Dedifferentiated amniotic fluid mesenchymal stem cell (primary cell): ENCODE measurements around the gene TSPO.

Experiments used
- DNase-seq: peaks from one replicate; pipeline ENCODE4 v3.0.0-alpha.2; 2016; ENCODE audit errors: extremely low spot score

TSPO gene

DNA sequence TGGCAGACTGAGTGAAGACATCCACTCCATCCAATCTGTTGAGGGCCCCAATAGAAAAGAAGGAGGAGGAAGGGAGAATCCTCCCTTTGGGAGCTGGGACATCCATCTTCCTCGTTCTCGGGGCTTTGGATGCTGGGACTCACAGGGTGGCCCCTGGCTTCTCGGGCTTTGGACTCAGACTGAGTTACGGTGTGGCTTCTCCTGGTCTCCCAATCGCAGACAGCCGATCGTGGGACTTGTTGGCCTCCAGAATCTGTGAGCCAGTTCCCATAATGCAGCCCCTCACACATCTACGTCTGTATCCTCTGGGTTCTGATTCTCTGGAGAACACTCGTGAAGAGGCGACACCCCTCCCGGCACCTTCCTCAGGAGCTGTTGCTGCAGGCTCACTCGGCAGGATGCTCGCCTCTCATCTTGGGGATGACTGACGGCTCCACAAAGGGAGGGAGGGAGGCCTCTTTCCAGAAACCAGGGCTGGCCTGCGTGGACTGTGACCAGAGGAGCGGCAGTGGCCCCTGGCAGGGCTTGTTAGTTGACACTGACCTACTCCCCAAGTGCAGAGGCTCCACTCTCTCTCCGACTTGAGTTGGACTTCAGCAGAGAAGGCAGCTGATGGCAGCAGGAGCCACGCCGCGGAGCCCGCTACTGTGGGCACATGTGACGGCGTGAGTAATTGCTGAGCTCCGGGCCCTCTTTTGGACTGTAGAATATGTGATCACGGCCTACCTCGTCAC, 50.3 kb downstream of the TSPO start:
- DNase-seq: no peak

DNA sequence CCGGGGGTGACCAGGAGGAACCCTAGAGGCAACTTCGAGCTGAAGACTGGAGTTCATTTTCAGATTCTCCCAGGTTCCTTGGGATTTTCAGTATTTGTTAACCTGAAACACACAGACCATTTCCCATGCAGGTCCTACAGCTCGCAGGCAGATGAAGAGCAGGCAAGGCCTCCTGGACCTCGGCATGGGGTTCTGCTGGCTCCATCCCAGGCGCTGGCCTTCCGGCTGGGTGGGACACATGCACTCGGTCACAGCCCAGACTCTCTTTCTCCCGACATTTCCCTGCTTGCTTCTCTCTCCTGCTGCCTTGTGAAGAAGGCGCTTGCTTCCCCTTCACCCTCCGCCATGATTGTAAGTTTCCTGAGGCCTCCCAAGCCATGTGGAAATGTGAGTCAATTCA, 51.0 kb downstream of the TSPO start:
- no peak for DNase-seq

DNA sequence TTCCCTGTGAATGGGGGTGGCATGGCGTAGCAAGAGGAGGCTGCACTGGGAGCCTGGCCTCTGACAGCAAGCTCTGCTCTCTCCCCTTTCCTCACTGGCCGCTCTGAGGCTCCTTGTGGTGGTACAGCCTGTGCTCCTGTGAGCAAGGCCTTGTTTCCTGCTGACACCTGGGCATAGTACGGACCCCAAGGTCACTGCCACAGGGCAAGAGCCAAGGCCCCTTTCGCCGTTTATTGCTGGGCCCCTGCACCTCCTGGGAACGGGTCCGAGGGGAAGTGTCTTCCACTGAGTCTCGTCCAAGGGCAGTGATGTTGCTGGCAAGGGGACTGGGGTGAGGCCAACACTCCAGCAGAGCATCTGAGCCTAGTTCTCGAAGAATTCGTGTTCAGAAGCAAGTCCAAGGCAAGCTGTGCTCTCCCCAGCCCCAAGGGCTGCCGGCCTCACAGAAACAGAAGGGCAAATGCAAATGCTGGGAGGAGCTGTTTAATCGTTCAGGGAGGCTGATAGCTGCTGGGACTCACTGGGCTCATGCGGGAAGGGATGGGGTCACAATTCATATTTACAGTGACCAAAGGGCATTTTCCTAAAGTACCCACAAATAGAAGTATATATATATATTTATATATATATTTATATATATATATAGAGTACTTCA, 51.5 kb downstream of the TSPO start:
- no peak for DNase-seq

DNA sequence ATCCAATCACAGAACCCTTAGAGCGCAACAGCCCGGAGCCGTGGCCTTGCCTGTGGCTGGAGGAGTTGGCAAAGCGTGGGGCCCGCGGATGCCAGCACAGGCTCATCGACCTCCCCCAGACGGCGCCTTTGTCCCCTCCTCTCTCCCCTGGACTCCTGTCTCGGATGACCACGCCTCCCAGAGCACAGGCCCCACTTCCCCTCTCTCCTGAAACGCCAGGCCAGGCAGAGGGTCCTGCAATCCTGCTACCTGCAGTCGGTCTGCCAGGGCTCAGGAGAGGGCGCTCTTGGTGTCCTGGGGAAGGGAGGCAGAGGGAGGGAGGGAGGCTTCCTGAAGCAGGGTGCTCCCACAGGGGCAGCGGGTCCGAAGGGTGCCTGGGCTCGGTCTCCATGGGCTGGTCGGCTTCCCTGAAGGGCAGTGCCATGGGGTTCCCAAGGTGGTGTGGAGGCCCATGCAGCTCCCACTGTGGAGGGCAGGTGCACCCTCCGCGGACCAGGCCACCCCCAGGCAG, 52.2 kb downstream of the TSPO start:
- no peak for DNase-seq

DNA sequence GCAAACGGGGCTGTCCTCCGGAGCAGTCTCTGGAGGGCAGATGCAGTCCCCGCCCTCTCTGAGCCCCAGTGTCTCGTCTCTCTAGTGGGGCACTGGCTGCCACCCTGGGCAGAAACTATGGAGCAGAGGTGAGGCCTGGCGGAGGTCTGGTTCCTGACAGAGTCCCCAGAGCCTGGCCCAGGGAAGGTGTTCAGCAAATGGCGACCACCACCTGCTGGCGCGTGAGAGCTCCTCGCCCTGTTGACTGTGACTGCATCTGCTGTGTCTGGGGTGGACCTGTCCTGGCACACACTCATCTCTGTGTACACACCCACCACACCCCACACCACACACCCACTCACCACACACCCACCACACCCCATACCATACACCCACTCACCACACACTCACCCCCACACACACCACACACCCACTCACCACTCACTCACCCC, 53.9 kb downstream of the TSPO start:
- DNase-seq: no peak

DNA sequence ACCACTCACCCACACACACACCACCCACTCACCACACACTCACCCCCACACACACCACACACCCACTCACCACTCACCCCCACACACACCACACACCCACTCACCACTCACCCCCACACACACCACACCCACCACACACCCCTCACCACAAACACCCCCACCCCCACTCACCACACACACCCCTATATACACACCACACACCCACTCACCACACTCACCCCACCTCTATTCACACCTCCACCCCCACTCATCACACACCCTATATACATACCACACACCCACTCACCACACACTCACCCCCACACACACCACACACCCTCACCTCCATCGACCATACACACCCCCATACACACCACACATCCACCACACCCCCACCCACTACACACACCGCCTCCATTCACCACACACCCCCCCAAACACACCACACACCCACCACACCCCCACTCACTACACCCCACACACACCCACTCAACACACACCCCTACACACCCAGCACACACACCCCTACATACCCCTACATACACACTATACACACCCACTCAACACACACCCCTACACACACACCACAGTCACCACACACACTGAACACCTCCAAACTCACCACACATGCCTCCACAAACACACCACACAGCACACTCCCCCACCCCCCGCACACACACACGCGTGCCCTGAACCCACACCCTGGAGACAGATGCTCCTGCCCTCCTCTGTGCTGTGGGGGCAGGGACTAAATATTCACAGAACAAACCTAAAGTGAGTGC, 54.6 kb downstream of the TSPO start:
- no peak for DNase-seq

DNA sequence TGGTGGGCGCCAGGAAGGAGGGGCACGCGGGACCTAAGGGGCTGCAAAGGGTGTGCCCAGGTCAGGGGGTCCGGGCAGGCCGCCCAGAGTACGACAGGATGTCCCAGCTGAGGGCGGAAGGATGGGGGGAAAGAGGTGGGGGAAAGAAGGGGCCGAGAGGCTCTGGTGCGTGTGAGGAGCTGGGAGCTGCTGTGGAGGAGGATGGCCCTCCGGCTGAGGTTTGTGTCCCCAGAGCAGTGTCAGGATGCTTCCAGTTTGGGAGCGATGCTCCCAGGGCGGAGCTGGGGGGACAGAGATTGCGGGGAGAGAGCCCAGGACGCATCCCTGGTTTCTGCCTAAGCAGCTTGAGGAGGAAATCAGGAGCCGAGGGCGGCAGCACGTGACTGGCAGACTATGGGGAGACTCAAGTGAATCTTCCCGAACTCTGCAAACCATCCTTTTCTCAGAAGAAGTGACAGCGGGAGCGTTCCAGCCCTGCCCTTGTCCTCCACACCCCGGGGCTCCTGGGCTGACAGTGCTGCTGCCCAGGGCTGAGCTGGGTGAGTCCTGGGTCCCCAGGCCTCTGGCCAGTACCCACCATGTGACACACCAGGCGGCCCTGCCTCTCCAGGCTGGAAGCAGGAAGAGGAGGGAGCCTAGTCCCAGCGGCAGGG, 55.3 kb downstream of the TSPO start:
- no peak for DNase-seq

DNA sequence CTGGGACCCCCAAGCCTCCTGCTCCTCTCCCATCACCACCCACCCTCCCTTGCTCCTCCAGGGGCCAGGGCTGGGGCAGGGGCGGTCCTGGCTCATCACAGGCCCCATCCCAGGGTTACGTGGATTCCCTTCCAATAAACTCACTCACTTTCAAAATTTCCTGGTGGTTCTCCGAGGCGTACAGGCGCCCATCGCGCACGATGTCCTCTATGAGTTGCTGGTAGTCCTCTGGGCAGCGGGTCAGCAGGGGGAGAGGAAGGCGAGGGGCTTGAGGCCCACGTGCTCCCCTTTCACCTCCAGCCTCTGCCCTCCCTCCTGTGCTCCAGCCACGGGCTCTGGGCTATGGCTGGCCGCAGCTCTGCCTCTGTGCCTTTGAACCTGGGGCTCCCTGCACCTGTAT, 56.0 kb downstream of the TSPO start:
- no peak for DNase-seq

DNA sequence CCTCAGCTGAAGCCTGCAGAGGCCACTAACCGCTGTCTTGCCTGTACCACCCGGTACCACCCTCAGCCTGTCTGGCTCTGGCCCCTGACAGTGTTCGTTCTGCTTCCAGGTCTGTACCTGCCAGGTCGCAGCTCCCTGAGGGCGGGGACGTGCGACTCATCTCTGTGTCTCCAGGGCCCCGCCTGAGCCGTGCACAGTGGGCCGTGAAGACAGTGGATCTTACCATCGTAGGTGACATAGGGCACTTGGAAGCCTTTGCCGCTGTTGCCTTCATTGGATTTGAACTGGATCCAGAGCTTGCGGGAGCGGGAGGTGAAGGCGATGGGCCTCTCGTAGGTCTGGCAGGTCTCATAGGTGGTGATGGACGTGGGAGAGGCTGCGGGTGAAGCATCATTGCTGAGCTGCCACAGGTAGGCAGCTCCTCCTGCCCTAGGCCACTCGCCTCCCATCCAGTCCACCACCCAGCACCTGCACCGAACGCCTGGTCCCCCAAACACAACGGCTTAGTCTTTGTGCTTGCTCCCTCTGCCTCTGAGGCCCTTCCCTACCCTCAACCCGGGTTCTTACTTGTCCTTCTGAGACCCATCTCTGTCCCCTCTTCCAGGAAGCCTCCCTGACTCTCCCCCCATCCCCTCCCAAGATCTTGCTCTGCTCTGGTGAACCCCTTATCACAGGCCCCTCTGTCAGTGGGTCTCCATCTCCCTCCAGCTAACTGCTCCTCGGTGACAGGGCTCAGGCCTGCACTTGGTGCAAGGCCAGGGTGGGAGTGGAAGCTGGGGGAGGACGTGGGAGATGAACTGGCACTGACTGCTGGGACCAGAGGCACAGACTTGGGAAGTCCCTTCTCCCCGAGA, 56.7 kb downstream of the TSPO start:
- DNase-seq: no peak

DNA sequence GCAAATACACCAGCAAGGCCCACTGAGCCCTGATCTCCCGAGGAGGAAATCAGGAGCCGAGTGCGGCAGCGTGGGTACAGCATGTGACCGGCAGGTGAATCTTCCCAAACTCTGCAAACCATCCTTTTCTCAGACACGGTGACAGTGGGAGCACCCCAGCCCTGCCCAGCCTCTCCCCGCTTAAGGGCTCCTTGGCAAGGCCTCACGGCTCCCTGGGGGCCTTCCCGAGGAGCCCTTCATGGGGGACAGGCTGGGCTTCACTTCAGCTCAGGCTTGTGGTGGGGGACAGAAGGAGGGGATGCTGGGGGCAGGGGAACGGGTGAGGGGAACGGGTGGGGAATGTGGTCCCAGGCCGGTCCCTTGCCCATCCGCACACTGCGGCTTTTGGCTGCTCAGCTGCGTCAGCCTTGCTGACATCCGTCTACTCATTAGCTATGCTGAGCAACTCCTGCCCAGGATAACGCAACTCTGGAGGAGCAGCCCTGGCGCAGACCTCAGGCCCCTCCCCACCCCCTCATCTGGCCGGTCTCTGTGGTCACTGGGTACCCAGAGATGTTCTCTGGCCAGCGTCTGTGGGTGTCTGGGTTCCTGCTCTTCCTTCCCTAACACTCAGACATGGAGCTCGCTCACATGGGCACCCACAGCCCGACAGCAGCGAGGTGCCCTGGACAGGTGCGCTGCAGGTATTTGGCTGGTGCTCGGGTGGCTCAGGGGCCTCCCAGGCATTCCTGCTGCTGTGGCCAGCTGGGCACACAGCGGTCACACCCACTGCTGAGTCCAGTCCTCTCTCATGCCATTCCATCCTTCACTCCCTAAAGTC, 57.6 kb downstream of the TSPO start:
- no peak for DNase-seq

DNA sequence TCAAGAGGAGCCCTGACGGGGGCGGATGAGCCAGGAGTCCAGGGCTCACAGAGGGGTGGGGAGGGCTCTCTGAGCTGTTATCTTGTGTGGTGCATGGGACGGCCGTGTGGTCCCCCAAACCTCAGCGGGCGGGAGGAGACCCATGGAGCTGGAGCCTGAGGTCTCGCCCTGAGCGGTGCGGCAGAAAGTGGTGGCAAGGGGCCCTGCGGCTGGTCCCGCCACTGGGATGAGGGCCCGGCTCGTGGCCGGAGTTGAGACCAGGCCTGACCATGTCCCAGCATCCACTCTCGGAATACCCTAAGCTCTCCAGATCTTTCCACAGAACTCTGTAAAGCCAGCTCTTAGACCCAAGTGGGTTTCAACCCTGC, 58.1 kb downstream of the TSPO start:
- no peak for DNase-seq

DNA sequence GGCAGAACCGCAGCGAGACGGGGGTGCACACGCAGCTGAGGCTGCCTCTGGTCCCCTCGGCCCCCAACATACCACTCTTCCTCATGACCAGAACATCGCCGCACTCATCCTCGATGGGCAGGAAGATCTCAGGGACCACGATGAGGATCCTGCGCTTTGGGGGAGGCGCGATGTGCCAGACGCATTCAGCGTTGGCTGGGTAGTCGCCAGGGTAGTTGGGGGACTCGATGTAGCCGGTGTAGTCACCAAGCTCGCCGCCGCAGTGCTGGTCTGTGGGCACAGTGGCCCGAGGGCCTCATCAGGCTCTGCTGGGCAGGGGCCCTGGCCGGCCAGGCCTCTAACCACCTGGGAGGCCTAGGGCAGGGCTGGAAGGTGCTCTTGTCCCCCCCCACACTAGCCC, 58.6 kb downstream of the TSPO start:
- no peak for DNase-seq

DNA sequence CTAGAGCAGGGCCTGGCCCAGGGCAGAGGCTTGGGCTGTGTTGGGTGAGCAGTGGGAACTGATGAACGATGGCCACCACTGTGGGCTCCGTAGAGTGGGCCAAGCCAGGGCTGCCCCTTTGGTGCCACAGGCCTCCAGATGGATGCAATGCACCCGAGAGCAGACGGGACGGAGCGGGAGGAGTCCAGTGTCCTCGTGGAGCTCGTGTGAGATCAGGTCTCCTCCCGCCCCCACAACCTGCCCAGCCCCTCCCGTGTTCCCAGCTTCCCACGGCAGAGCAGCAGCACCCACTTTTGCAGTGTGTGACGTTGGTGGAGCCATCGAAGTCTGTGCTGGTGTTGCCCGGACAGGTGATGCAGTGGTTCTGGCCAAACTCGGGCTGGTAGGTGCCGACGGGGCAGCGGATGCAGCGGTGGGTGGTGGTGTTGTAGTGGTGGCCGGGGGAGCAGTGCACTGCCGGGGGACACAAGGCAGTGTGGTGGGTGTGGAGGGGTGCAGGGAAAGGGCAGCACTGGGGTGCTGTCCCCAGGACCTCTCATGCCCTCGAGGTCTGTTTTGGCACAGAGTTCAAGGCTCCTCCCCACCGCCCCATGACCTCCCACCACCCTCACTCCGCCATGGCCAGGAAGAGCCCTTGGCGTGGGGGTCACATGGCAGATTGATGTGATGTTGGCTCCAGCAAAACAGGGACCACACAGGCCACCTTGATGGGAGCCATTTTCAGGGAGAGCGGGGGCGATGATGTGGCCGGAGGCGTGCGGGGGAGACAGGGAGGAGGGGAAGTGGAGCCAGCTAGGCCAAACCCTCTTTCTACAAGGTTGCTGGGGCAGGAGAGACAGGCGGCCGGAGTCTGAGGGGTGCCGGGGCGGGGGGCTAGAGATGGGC, 59.5 kb downstream of the TSPO start:
- DNase-seq: no peak

DNA sequence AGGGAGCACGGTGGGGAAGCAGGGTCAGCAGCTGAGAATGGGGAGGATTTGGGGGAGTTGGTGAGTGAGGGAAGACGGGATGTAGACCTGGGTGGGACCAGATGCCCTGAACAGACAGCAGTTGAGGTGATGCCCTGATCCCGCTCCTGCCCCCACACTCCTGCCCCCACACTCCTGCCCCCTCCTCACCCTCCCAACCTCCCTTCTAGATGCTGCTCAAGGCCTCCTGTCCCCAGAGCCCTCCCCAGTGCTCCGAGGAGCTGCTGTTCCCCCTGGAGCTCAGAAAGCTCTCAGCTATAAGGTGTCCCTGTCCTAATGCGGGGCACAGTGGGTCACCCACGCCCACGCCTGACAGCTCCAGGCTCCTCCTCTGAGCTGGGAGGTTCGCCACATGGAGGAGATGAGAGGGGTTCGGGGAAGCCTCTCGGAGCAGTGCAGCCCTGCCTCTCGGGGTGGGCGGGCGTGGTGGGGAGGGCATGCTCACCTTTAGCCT, 60.6 kb downstream of the TSPO start:
- DNase-seq: no peak

DNA sequence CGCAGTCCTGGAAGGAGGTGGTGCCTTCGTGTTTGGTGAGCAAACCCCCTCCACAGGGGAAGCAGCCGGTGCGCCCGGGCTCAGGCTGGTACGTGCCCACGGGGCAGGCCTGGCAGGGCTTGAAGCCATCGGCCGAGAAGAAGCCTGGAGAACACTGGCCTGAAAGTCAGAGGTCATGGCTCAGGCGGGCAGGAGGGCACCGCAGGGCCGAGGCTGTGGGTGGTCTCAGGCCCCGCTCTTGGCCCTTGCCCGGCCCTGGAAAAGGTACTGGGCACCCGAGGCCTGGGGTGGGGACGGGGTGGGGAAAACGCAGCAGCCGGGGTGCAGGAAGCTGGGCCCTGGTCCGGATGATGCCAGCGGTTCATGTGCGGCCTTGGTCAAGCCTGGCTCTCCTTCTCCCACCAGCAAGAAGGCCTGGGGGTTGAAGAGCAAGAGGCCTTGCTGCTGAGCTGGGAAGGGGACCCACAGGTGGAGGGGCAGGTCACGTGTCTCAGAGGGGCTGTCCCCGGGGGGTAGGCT, 61.1 kb downstream of the TSPO start:
- no peak for DNase-seq
